Parathyroid adenoma (tissue), 2 donors: ENCODE measurements around the gene CHST11.

Experiments
- H2AFZ ChIP-seq: fragments of 300-600 bp; sonication (generic); one replicate; pipeline ENCODE4 v1.7.0; 2017; ENCODE audit warnings: antibody characterized with exemption, mild to moderate bottlenecking
- H3K27ac ChIP-seq: fragments of 300-600 bp; sonication (generic); one replicate; pipeline ENCODE4 v1.7.0; 2017
- H3K27me3 ChIP-seq: fragments of 300-600 bp; sonication (generic); one replicate; pipeline ENCODE4 v1.7.0; 2017; ENCODE audit warnings: low read length; ENCODE audit not compliant: control insufficient read depth, insufficient read depth
- H3K36me3 ChIP-seq: fragments of 300-600 bp; sonication (generic); one replicate; pipeline ENCODE4 v1.7.0; 2017; ENCODE audit warnings: low read length; ENCODE audit not compliant: control insufficient read depth, insufficient read depth
- H3K4me1 ChIP-seq: fragments of 300-600 bp; sonication (generic); one replicate; pipeline ENCODE4 v1.7.0; 2017; ENCODE audit warnings: control low read depth
- H3K4me2 ChIP-seq: fragments of 300-600 bp; sonication (generic); one replicate; pipeline ENCODE4 v1.7.0; 2017; ENCODE audit warnings: low read length
- H3K4me3 ChIP-seq: fragments of 300-600 bp; sonication (generic); one replicate; pipeline ENCODE4 v1.7.0; 2017; ENCODE audit warnings: low read depth, low read length
- H3K79me2 ChIP-seq: fragments of 300-600 bp; sonication (generic); one replicate; pipeline ENCODE4 v1.7.0; 2017; ENCODE audit warnings: control low read depth
- H3K9ac ChIP-seq: fragments of 300-600 bp; sonication (generic); one replicate; pipeline ENCODE4 v1.7.0; 2017; ENCODE audit warnings: mild to moderate bottlenecking
- H3K9me3 ChIP-seq: fragments of 300-600 bp; sonication (generic); one replicate; pipeline ENCODE4 v1.7.0; 2017; ENCODE audit warnings: low read length; ENCODE audit not compliant: control insufficient read depth
- TF ChIP-seq, protein P1 (sequence below): fragments of 300-600 bp; sonication (generic); IDR thresholded peaks from one replicate; pipeline ENCODE4 v1.7.0; 2017; ENCODE audit warnings: antibody characterized with exemption, mild to moderate bottlenecking
- donor health status: primary hyperparathyroidism.

Gene CHST11

DNA sequence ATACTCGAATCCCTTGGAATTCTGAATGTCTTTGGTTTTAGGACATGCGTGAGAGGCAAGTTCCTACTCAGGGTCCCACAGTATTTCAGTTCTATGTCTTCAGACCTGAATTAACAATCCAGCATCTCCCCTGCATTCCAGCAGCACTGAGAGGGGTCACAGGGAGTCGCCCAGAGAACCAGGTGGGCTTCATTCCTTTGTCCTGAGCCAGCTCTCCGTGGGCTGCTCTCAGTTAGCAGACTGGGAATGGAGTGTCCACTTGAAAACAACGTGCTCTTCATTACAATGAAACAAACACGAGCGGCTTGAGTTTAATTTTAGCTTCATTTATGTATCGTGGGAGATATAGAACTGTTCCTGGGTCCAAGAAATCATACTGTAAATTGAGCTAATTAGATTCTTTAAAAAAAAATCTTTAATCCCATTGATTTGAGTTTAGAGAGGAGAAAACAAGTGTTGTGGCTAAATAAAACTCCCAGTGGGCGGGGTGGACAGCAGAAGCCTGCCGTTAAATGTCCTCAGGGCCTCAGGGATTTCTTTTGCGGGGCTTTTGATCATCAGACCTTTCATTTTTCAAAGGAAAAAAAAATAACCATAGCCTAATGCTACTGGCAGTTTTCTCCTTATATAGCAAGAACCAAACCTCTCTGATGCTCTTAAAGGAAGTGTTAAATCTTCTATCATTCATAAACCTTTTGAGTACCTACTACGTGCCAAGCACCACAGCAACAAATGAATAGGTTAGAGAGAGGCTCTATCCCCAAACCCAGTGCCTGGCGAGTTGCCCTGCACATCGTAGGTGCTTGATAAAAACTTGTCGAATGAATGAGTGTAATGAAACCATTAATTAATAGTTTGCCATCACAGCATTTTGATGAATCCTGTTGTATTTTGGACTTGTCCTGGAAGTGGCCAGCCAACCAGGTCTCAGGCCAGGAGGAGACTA lies 140.4 kb downstream of the CHST11 start:
- H3K27me3 ChIP-seq = no peaks in the 10 kb centered on the region
- no peak overlapping the region for H3K27ac ChIP-seq
- no peak overlapping the region for H3K4me3 ChIP-seq
- TF ChIP-seq, protein P1, sequence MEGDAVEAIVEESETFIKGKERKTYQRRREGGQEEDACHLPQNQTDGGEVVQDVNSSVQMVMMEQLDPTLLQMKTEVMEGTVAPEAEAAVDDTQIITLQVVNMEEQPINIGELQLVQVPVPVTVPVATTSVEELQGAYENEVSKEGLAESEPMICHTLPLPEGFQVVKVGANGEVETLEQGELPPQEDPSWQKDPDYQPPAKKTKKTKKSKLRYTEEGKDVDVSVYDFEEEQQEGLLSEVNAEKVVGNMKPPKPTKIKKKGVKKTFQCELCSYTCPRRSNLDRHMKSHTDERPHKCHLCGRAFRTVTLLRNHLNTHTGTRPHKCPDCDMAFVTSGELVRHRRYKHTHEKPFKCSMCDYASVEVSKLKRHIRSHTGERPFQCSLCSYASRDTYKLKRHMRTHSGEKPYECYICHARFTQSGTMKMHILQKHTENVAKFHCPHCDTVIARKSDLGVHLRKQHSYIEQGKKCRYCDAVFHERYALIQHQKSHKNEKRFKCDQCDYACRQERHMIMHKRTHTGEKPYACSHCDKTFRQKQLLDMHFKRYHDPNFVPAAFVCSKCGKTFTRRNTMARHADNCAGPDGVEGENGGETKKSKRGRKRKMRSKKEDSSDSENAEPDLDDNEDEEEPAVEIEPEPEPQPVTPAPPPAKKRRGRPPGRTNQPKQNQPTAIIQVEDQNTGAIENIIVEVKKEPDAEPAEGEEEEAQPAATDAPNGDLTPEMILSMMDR = no peak
- no peak overlapping the region for H3K4me2 ChIP-seq
- H3K9me3 ChIP-seq = no peaks in the 10 kb centered on the region
- H3K36me3 ChIP-seq = no peaks in the 10 kb centered on the region
- H3K79me2 ChIP-seq = no peaks in the 10 kb centered on the region
- H3K9ac ChIP-seq = no peak overlapping the region
- H2AFZ ChIP-seq = no peak overlapping the region
- no peaks in the 10 kb centered on the region for H3K4me1 ChIP-seq

DNA sequence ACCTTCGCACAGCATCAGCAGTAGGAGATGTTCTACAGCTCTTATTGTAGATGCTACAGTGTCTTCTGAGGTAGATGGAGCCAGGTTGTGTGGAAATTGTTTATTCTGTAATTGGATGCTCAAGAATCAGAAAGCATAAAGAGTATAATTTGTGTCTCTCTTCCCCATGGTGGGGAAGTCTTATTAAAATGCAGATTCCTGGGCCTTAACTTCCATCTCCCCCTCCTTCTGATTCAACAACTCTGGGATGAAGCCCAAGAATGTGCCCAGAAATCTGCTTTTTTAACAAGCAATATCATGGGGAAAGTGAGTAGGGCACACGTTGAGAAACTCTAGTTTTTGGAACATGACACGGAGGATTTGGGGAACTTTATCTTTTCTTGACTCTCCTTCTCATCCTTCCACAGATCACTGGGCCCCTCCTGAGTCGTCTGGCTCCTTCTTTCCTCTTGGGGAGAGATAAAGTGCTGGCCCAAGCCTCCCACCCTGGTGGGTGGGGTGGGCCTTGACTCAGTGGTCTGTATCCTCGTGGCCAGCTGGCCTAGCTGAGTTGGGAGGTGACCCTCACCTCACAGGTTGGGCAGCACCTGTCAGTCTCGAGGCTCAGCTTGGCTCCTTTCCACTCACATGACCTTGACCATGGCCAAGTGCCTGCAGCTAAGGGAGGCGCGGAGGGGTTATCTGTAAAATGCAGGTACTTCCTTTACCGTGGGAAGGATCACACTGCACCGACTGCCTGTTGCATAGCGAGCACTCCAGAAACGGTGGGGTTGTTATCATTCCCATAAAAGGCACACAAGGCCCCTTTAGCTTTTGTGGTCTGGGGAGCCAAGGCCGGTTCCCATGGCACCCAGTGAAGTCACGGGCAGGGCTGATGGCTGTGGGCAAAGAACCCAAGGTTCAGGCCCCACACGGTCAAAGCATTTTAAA lies 141.9 kb downstream of the CHST11 start:
- no peaks in the 10 kb centered on the region for H3K9me3 ChIP-seq
- H3K9ac ChIP-seq = no peak overlapping the region
- no peak overlapping the region for H2AFZ ChIP-seq
- no peaks in the 10 kb centered on the region for H3K36me3 ChIP-seq
- no peaks in the 10 kb centered on the region for H3K27me3 ChIP-seq
- TF ChIP-seq, protein P1 = no peak
- H3K4me3 ChIP-seq = no peak overlapping the region
- no peak overlapping the region for H3K4me2 ChIP-seq
- no peaks in the 10 kb centered on the region for H3K79me2 ChIP-seq
- no peaks in the 10 kb centered on the region for H3K4me1 ChIP-seq
- H3K27ac ChIP-seq = no peak overlapping the region

DNA sequence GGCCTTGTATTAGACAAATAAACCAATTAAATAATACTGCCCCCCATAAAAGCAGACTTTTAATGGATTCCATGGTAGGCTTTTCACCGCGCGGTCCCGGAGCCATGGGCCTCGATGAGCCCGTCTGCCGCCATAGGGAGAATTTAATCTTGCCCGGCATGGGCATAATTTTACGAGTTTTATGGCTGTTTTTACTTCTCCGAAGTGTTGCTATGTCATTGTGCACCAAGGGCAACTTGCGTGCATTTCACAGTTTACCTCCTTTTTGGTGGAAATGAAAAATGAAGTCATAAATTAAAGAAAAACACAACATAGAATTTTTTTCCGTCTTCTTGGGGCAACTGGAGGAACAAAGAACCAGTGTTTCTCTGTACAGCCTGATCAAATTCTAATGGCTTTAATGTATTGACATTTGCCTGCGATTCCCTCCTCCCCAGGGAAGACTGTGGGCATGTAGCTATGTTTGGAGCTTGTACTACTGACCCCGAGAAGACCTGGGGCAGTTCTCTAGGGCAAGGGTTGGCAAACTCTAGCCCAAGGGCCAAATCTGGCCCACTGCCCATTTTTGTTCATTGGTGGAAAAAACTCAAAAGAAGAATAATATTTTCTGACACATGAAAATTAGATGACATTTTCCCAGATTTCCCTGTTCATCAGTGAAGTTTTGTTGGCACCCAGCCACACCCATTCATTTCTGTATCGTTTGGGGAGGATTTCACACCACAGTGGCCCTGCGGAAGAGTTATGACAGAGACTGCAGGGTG lies 142.7 kb downstream of the CHST11 start:
- Histone ChIP-seq H3K9me3 (no peaks in the 10 kb centered on the region), H3K36me3 (no peaks in the 10 kb centered on the region), H3K27me3 (no peaks in the 10 kb centered on the region), H2AFZ (no peak overlapping the region), H3K79me2 (no peaks in the 10 kb centered on the region), H3K9ac (no peak overlapping the region), H3K4me3 (no peak overlapping the region), H3K4me1 (peaks cover 7% of the 10 kb centered on the region), H3K27ac (no peak overlapping the region), H3K4me2 (no peak overlapping the region)
- TF ChIP-seq, protein P1 = no peak

DNA sequence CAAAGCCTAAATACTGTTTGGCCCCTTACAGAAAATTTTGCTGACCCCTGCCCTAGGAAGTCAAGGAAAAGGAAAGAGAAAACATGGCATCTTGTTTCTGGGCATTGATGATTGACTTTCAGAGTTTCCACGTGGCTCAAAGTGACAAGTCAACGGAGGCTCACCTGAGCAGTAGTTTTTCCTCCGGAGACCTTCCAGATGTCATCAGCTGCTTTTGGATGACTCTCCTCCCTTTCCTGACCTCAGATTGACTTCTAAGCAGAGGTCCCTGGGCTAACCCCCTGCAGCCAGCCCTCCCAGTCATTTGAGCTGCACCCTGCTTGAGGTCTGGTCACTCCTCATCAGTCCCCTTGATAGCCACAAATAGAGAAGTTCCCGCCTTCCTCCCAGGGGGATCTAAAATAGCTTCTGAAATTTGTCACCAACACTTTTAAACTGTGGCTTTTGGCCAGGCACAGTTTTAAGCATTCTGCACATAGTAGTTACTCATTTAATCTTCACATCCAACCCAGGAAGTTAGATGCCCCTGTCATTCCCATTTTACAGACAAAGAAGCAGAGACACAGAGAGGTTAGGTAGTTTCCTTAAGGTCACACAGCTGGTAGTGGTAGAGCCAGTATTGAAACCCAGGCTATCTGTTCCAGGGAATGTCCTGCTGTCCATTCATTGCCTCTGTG lies 143.4 kb downstream of the CHST11 start:
- Histone ChIP-seq H3K4me1 (peaks cover 10% of the 10 kb centered on the region), H2AFZ (no peak overlapping the region), H3K4me3 (no peak overlapping the region), H3K27ac (no peak overlapping the region), H3K27me3 (no peaks in the 10 kb centered on the region), H3K9ac (no peak overlapping the region), H3K4me2 (no peak overlapping the region), H3K9me3 (no peaks in the 10 kb centered on the region), H3K79me2 (no peaks in the 10 kb centered on the region), H3K36me3 (no peaks in the 10 kb centered on the region)
- TF ChIP-seq, protein P1 = no peak
